Activated CD4-positive, alpha-beta T cell treated with anti-CD3 and anti-CD28 coated beads, Interleukin-2, amount 50 U/mL, for 48 hours (primary cell): Measurements from ENCODE around the gene CALY.
A peak's percentile ranks its signal among the peaks of the same experiment; 100 is the strongest.

Experiments used
- DNase-seq, 2 experiments: peaks; one replicate each; pipeline ENCODE4 v3.0.0-alpha.2; 2020

CALY gene

GRCh38 chr10:133365461-133366129, 28.9 kb upstream of the CALY start:
- DNase-seq, result no peak

GRCh38 chr10:133364645-133365431, 28.1 kb upstream of the CALY start:
- DNase-seq, result no peak

GRCh38 chr10:133362846-133363245, 26.1 kb upstream of the CALY start:
- DNase-seq, result no peak

- DNase-seq, result no peak
Measured at GRCh38 chr10:133361773-133362441, 25.2 kb upstream of the CALY start.

- no peak for DNase-seq
Measured at GRCh38 chr10:133361227-133361626, 24.5 kb upstream of the CALY start.

GRCh38 chr10:133359972-133360610, 23.4 kb upstream of the CALY start:
- DNase-seq, result no peak

GRCh38 chr10:133359554-133359971, 22.9 kb upstream of the CALY start:
- DNase-seq, result no peak

GRCh38 chr10:133358925-133359310, 22.2 kb upstream of the CALY start:
- DNase-seq, result no peak

GRCh38 chr10:133358162-133358924, 21.6 kb upstream of the CALY start:
- DNase-seq, result no peak

GRCh38 chr10:133357285-133358161, 20.8 kb upstream of the CALY start, which contains the start of gene FUOM:
Gene FUOM, minus strand, starts transcription at chr10:133358019. Its CDS starts 12 bp downstream, at chr10:133358007.
- peak; percentile 75 to 80 for DNase-seq

GRCh38 chr10:133356549-133357284, 20.0 kb upstream of the CALY start:
- DNase-seq, result no peak

- no peak for DNase-seq
Measured at GRCh38 chr10:133355991-133356390, 19.3 kb upstream of the CALY start.

GRCh38 chr10:133355266-133355665, 18.6 kb upstream of the CALY start:
- DNase-seq, result no peak

- no peak for DNase-seq
Measured at GRCh38 chr10:133354672-133355240, 18.1 kb upstream of the CALY start.

GRCh38 chr10:133353988-133354605, 17.4 kb upstream of the CALY start:
- no peak for DNase-seq

GRCh38 chr10:133353202-133353959, 16.7 kb upstream of the CALY start:
- DNase-seq, result no peak

- DNase-seq, result no peak
Measured at GRCh38 chr10:133351408-133352318, 15.0 kb upstream of the CALY start.

GRCh38 chr10:133350950-133351329, 14.2 kb upstream of the CALY start:
- DNase-seq, result no peak
